Neural progenitor cell (in vitro differentiated cells): ENCODE data around the gene ALKBH7.

ENCODE experiments used
- CTCF ChIP-seq: fragments of 200-600 bp; sonication (generic); IDR thresholded peaks from 2 replicates; pipeline ENCODE4 v1.5.1; 2017; ENCODE audit warnings: antibody characterized with exemption, mild to moderate bottlenecking
- EZH2 ChIP-seq: fragments of 200-600 bp; sonication (generic); IDR thresholded peaks from 2 replicates; pipeline ENCODE4 v1.6.1; 2017; ENCODE audit warnings: antibody characterized with exemption, mild to moderate bottlenecking, moderate library complexity
- EZH2phosphoT487 ChIP-seq: fragments of 200-600 bp; sonication (generic); IDR thresholded peaks from 2 replicates; pipeline ENCODE4 v1.6.1; 2017; ENCODE audit warnings: antibody characterized with exemption

GRCh38 chr19:6378486-6378885 is 5.9 kb downstream of the ALKBH7 start:
- no peak for TF ChIP-seq EZH2phosphoT487
- TF ChIP-seq EZH2, result no peak
- TF ChIP-seq CTCF, result no peak
